Measurements from ENCODE around the gene SH3BP2.

The SH3BP2 gene

GRCh38 chr4:2792396-2792710, 532 bp upstream of the SH3BP2 start:
- no peak for DNase-seq

DNA sequence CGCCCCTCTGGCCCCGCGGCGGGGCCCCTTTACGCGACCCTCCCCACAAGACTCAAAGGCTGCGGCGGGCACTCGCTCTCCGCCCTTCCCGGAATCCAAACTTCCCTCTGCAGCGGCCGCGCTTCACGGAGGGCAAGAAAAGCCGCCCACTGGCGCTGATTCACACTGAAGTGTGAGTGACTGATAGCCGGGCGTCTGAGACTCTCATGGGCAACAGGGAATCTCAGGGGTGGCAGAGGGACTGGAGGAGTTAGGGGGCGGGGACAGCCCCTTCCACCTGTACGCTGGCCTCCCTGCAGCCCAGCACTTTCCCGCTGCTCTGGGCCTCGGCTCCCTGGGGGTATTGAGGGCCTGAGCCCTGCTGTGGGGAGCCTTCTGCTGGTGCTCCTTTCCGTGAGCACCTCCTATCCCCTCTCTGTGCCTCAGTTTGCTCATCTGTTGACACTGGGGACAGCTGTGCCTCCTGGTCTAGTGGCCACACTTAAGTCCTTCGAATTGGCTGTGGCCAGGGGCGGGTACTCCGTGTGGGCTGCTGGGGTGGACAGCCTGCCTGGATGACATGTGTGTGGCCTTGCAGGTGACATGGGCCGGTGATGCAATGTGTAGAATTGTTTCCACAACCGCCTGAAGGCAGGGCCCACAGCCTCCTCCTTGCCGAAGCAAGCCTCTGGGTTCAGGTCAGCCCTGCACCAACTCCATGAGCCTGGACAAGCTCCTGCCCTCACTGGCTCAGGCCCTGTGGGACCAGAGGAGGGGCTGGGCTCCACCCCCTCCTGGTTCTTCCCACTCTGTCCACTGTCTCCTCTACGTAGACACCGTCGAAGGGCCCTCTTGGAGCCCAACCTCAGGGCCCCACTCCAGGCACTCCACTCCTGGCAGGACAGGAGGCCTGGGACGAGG, 951 bp downstream of the SH3BP2 start:
- DNase-seq = no peak

DNA sequence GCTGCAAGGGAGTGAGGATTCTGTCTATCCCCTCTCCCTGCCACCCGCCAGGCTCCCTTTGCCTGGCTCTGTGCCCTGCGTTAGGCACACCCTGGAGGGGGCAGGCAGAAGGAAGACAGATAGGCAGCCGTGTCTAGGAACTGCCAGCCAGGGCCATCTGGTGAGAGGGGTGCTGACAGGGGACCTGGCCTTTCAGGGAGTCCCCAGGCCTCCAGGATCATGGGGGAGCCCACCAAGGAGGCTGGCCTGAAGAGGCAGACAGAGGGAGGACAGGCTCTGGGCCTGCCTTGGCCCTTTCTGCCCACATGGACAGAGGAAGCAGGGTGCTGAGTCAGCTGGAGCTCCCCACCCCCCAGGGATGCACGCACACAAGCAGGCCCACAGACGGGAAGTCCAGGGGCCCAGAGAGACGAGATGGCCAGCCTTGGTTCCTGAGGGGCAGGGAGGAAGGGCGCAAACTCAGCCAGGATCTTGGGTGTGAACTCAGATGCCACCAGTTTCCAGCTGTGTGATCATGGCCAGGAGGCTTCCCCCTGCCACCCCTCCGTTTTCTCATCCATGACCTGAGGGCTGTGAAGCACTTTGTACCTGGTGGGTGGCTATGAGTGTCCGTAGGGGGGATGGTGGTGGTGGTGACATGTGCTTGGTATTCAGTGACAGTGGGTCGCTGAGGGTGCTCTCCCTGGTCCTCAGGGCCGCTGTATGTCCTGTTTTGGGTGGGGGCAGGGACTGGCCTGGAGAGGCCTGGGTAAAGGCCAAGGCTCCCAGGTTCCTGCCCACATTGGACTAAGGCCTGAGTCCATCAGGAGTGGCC, 1.8 kb downstream of the SH3BP2 start:
- DNase-seq = no peak

GRCh38 chr4:2795300-2795892, 2.5 kb downstream of the SH3BP2 start:
- no peak for DNase-seq

GRCh38 chr4:2795893-2796848, 3.3 kb downstream of the SH3BP2 start:
- DNase-seq = no peak

DNA sequence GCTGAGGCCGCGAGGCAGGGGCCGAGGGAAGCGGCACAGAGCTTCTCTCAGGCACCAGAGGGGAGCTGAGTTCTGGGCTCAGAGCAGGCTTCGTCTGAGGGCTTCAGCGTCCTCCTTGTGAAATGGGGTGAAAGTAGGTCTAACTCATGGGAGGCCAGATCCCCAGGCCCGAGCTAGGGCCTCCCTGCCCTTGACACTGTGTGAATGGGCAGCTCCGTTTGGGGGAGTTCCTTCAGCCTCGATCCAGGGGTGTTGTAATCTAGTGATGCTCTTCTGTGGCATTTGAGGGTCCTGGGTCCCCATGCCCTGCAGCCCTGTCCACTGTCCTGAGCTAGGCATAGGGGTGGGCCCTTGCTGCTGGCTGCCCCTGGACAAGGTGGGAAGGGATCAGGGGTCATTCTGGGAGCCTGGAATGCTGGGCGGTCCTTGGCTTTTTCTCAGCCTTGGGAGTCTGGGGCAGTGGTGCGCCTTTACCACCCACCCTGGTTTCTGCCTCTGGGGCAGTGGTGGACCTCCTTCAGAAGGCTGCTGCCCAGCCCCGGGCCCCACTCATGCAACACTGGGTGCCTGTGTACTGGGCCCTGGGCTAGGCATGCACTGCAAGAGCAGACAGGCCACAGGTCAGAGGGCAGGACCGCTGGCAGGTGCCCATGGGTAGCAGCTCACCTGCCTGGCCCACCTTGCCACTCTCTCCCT, 4.1 kb downstream of the SH3BP2 start:
- DNase-seq = no peak

DNA sequence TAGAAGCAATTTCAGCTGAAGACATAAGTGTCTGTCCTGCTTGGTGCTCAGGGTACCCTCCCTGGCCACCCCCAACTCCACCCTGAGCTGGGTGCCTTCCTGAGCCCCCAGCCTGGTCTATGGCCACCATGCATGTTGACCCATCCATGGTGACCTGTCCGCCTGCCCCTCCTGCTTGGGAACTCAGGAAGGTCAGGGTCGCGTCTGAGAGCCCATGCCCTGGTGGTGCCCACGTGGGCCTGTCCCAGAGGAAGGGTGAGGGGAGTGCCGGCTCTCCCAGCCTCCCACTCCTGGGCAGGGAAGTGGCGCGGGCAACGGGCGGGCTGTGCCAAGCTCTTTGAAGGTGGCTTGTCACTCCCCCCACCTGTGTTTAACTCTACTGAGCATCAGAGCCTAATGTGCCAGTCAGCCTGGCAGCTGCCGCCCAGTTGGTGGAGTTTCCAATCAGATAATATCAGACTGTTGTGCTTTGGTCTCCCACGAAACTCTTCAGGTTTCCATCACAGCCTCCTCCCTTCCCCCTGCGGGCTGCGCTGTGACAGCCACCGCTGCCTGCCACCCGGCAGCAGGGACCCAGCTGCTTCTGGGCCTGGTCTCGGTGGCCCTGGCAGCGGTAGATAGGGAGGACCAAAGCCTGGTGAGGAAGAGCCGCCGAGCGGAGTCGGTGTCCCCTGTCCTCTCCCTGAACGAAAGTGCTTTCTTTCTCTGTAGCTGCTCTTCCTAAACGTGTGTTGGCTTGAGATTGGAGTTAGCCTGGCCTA, 4.8 kb downstream of the SH3BP2 start:
- DNase-seq = peak; percentile 61

DNA sequence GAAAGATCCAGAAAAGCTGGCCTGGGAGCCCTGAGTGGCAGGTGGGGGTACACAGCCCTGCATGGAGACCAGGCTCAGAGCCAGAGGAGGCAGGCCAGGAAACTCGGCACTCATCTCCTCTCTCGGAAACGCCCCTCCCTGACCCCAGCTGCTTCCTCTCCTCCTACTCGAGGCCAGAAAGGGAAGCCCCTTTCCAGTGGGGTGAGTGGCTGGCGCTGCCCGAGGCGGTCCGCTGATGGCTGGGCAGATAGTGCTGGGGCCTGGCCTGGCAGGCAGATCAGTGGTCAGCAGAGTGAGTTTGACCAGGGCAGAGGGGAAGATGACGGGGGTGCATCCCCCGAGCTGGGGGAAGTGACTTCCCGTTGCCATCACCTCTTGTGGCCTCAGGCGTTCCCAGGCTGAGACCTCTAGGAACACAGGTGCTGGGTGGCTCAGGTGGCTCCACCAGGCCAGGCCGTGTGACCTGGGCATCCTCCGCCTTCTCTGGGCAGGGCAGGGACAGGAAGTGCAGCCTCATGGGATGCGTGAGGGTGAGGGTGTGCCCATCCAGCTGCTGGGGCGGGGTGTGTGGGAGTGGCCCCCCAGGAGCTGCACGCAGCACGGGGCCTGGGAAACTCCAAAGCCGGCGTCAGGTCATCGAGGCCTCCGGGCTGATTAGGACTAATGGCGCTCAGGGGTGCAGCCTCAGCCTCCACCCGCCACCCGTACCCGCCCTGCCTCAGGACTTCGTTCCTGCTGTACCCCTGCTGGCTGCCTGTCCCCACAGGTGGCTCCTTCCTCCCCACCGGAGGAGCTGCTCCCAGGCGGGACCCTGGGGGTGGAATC, 5.7 kb downstream of the SH3BP2 start:
- DNase-seq = no peak

DNA sequence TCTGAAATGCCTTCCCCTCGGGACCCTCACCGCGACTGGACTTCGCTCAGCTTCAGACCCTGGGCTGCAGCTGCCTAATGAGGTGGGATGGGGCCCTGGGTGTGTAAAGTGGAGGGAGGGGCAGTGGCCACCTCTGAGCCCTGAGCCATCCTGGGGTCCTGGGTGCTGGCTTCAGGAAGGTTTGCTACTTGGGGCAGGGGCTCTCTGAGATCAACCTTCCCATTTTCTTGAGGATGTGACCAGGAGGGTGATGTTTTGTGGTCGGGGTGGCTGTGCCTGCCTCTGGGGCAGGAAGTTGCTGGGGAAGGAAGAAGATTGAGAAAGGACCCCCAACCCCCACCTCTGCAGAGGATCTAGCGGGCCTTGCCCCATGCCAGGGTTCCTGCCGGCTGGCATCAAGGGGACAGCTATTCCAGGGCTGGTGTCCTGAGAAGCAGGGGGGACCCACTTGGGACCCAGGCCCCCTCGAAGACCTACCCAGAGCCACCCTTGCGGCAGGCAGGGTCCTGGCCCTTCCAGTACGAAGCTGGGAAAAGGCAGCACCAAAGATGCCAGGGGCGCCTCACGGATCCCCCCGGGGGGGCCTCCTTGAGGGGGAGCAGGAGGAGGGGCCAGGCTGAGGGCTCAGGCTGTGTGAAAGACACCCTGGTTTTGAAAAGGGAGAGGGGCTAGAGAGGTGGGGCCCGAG, 6.5 kb downstream of the SH3BP2 start:
- DNase-seq = no peak

GRCh38 chr4:2799971-2800690, 7.2 kb downstream of the SH3BP2 start:
- no peak for DNase-seq

GRCh38 chr4:2800691-2801596, 8.1 kb downstream of the SH3BP2 start:
- DNase-seq = no peak

DNA sequence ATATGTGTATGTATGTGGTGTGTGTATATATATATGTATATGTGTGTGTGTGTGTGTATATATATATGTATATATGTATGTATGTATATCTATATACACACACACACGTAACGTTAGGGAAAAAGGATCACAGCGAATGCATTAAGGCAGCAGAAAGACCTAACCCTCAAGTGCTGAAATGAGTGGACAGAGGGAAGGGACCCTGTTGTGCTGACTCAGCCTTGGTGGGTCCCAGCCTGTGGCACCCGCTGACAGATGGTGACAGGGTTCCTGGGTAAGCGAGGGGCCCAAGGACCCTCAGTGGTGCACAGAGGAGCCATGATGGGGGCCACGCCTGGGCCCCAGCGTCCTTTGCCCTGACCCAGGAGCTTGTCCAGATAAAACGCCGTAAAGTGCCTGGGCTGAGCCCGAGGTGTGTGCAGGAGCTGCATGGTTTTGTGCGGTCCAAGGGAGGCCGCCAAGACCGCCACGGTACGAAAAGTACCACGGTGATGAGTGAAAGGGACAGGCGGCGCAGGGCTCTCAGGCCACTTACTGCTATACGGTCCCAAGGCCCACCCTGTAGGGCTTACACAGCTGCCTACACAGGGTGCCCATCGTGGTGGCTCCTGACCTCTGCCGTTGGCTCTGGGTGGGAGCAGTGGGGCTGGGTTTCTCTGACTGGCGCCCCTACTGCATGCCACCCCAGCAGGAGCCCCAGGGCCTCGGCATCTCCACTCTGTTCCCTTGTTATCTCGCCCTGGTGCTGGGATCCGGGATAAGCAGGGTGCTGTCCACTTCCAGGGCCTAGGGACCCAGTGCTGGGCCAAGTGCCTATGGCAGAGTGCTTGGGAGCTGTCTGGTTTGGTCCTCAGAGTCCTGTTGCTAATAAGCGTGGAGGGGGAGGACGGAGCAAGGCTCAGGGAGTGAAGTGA, 10.0 kb downstream of the SH3BP2 start:
- no peak for DNase-seq

- no peak for DNase-seq
Measured at GRCh38 chr4:2803624-2804448, 11.0 kb downstream of the SH3BP2 start.

GRCh38 chr4:2804449-2804972, 11.6 kb downstream of the SH3BP2 start:
- DNase-seq = no peak

GRCh38 chr4:2804973-2805501, 12.2 kb downstream of the SH3BP2 start:
- no peak for DNase-seq
